ENCODE results near the gene C5AR1.
A peak's percentile ranks its signal among the peaks of the same experiment; 100 is the strongest.
"Not testable (repeated sequence)": the region's sequence is repeated elsewhere in the genome, so short reads cannot be mapped to it uniquely, and the experiment has no call there.

C5AR1 gene

DNA sequence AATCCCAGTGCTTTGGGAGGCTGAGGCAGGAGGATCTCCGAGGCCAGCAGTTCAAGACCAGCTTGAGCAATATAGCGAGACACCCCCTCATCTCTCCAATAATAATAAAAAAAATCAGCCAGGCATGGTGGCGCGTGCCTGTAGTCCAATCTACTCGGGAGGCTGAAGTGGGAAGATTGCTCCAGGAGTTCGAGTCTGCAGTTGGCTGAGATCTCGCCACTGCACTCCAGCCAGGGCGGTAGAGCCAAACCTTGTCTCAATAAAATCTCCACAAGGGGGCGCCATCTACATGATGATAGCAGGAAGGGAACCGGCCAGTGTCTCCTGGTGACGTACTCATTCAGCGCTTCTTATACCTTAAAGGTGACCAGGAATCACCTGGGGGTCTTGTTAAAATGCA is 13.6 kb upstream of the C5AR1 start:
- peak; percentile 72 for DNase-seq

DNA sequence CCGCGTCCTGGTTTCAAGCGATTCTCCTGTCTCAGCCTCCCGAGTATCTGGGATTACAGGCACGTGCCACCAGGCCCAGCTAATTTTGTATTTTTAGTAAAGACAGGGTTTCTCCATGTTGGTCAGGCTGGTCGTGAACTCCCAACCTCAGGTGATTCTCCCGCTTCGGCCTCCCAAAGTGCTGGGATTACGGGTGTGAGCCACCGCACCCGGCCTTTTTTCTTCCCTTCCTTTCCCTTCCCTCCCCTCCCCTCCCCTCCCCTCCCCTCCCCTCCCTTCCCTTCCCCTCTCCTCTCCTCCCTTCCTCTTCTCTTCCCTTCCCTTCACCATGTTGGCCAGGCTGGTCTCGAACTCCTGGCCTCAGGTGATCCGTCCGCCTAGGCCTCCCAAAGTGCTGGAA is 8.8 kb upstream of the C5AR1 start:
- DNase-seq, result not testable (repeated sequence)

DNA sequence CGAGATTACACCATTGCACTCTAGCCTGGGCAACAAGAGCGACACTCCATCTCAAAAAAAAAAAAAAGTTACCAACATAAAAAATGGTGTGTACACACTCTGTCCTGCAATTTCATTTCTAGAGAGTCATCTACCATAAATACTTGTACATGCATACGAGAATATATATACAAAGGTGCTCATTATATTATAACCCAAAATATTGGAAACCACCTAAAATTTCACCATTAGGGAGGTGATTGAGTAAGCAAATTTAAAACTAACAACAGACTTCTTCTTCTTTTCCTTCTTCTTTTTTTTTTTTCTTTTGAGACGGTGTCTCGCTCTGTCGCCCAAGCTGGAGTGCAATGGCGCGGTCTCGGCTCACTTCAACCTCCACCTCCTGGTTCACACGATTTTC is 7.4 kb upstream of the C5AR1 start:
- no peak for DNase-seq

DNA sequence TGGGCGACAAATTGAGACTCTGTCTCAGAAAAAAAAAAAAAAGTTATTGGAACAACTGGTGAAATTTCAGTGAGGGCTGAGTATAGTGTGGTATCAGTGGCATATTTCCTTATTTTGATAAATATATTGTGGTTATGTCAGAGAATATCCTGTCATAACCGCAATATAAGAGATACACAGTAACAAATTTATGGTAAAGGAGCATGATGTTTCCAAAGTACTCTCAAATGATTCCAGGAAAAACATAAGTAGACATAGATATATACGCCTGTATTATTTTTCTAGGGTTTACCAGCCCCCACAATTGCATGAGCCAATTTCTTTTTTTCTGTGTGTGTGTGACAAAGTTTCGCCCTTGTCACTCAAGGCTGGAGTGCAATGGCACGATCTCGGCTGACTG is 5.7 kb upstream of the C5AR1 start:
- DNase-seq, result no peak

DNA sequence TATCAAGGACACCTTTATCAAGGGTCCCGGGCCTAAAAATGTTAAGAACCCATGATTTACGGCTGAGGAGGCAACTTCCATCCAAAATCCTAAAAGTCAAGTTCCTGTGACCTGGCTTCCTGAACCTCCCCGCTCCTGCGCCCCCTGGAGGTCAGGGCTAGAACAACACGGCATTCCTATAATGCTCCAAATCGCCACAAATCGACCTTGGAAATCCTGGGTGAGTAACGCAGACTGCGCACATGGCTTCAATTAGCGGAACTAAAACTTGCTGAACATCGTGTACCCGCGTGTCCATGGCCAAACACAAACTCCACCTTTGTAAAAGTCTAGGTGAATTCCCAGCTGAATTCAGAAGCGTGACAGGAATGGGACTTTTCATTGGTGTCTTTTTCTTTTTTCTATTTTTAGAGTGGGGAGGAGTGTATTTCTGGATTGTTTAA is 4.3 kb upstream of the C5AR1 start:
- peak; percentile 91 for DNase-seq

DNA sequence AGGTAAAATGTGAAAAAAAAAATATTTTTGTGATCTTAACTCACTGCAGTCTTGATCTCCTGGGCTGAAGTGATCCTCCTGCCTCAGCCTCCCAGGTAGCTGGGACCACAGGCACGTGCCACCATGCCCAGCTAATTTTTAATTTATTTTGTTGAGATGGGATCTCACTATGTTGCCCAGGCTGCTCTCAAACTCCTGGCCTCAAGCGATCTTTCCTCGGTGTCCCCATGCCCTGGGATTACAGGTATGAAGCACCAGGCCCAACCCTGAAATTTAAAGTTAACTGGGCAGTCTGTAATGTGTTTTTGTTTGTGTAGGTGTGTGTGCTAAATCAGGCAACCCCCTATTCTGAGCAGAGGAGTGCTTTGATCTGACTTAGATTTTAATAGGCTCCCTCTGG is 3.4 kb upstream of the C5AR1 start:
- no peak for DNase-seq

DNA sequence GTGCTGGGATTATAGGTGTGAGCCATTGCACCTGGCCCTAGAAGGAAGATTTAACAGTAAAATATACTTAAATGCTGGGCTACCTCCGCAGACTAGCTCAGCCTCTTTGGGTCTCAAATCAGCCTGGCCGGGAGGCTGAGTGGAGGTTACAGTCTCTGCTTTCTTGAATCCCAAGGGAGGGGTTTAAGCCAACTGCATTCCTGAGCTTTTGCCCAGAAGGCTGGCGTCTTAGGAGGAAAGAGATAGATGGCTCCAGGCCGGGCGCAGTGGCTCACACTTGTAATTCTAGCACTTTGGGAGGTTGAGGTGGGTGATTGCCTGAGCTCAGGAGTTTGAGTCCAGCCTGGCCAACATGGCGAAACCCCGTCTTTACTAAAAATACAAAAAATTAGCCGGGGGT is 623 bp upstream of the C5AR1 start:
- DNase-seq, result peak; percentile 18

DNA sequence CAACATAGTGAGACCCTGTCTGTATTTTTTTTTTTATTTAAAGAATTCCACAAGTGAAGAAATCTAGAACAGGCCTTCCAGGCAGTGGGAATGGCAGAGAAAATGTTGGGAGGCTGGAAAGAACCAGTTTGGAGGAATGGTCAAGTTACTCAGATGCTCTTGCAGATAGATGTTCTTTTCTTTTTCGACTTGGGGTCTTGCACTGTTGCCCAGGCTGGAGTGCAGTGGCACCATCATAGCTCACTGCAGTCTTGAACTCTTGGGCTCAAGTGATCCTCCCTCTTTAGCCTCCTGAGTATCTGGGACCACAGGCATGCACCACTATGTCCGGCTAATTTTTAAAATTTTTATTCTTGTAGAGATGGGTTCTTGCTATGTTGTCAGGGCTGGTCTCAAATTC is 662 bp downstream of the C5AR1 start:
- DNase-seq, result no peak

DNA sequence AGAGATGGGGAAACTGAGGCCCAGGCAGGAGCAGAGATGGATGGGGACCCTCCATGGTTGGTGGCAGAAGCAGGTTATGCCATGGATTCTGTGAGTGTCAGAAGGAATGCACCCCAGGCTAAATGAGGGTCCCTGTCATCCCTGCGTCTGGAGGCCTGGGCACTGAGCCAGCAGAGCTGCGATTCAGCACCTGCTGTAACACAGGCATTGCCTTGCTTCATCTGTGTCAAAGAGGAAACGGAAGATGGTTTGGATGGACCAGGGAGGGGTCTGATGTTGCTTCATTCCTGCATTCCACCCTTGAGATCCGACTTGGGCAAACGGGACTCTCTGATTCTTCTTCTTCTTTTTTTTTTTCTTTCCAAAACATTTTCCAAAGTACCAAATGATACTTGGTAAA is 1.2 kb downstream of the C5AR1 start:
- peak; percentile 48 for DNase-seq

DNA sequence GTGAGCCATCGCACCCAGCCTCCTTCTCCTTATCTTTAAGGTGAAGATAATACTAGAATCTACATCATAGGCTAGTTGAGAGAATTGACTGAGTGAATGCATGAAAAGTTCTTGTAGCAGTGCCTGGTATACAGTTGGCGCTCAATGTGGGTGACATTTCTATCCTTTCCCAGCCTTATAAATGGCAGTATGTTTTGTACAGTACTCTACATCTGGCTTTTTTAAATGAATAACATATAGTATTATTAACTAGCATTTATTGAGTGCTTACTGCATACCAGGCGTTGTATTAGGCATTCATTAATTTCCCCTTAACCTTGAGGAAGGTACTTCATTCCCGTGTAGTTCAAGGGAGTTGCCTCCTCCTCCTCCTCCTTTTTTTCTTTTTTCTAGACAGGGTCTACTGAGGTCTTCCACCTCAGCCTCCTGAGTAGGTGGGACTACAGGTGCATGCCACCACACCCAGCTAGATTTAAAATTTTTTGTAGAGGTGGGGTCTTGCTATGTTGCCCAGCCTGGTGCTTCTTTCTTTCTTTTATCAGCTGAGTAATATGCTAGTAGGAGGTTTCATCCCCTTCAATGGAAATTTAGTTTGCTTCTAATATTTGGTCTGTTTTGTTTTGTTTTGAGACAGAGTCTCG is 2.8 kb downstream of the C5AR1 start:
- DNase-seq, result no peak

DNA sequence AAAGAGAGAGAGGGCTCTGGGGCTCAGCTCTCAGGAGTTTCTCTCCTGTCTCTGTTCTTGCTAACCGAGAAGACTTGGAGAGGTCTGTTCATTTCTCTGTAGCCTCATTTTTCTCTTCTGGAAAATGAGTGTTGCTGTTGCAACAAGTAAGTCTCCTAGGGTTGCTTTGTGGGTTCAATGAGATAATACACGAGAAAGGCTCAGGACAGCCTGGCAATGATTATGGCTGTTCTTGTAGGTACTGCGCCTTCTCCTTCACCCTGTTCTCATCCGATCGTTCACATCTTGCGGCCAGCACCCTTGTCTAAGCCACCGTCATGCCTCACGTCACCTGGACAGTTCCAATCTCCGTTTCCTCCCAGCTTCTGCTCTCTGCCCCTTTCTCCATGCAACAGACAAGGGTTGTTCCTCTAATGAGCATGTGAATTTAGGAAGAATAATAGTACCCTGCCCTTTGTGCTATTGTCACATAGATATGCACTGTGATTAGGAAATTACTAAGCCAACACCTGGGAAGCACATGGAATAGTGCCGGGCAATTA is 4.2 kb downstream of the C5AR1 start:
- DNase-seq, result no peak

DNA sequence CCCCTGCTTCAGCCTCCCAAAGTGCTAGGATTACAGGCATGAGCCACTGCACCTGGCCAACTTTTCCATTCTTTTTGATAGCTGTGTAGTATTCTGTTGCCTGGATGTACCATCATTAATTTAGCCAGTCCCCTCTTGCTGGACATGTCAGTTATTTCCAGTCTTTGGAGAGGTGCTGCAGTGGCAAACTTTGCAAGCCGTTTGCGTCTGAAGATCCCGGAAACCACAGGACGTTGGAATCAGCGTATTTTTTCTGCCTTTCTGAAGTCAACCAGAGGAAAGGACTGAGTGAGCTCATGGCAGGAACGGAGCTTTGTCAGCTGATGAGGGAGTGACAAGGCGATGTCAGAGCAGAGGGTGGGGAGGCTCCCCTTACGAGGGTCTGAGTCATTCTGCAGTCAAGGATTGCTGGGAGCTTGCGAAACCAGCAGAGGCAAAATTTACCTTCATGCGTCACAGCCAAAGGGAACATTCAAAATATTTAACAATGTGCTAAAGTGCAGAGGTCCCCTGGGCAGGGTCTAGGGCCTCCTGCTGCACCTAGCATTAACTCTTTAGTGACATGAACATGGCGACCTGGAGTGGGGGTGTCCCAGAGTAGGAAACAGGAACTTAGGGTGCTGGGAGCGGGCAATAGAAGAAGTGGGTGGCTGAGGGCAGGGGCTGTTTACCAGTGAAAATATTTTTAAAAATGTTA is 5.6 kb downstream of the C5AR1 start:
- DNase-seq, result peak; percentile 91

DNA sequence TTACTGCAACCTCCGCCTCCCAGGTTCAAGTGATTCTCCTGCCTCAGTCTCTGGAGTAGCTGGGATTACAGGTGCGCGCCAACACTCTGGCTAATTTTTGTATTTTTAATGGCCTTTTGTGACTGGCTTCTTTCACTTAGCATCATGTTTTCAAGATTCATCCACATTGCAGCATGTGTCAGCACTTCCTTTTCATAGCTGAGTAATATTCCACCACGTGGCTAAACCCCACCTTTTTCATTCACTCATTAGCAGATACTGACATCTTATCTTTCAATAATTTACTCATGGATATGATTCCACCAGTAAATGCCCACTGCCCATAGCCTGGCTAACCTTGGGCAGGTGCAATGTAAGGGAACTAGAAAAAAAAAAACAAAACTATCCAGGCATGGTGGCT is 6.9 kb downstream of the C5AR1 start:
- no peak for DNase-seq

DNA sequence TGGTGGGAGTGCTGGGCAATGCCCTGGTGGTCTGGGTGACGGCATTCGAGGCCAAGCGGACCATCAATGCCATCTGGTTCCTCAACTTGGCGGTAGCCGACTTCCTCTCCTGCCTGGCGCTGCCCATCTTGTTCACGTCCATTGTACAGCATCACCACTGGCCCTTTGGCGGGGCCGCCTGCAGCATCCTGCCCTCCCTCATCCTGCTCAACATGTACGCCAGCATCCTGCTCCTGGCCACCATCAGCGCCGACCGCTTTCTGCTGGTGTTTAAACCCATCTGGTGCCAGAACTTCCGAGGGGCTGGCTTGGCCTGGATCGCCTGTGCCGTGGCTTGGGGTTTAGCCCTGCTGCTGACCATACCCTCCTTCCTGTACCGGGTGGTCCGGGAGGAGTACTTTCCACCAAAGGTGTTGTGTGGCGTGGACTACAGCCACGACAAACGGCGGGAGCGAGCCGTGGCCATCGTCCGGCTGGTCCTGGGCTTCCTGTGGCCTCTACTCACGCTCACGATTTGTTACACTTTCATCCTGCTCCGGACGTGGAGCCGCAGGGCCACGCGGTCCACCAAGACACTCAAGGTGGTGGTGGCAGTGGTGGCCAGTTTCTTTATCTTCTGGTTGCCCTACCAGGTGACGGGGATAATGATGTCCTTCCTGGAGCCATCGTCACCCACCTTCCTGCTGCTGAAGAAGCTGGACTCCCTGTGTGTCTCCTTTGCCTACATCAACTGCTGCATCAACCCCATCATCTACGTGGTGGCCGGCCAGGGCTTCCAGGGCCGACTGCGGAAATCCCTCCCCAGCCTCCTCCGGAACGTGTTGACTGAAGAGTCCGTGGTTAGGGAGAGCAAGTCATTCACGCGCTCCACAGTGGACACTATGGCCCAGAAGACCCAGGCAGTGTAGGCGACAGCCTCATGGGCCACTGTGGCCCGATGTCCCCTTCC is 10.5 kb downstream of the C5AR1 start:
- DNase-seq, result no peak

DNA sequence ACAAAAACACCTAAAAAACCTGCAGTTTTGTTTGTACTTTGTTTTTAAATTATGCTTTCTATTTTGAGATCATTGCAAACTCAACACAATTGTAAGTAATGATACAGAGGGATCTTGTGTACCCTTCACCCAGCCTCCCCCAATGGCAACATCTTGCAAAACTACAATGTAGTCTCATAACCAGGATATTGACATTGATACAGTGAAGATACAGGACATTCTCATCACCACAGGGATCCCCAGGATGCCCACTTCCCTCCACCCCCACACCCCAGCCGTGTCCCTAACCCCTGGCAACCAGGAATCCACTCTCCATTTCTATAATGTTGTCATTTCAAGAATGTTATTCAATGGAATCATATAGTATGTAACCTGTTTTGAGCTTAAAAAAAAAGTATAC is 12.0 kb downstream of the C5AR1 start:
- DNase-seq, result no peak

DNA sequence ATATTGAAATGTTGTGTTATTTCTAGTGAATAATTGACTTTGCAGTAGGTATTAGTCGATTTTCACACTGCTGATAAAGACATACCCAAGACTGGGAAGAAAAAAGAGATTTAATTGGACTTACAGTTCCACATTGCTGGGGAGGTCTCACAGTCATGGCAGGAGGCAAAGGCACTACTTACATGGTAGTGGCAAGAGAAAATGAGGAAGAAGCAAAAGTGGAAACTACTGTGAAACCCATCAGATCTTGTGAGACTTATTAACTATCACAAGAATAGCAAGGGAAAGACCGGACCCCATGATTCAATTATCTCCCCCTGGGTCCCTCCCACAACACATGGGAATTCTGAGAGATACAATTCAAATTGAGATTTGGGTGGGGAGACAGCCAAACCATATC is 12.4 kb downstream of the C5AR1 start:
- no peak for DNase-seq

DNA sequence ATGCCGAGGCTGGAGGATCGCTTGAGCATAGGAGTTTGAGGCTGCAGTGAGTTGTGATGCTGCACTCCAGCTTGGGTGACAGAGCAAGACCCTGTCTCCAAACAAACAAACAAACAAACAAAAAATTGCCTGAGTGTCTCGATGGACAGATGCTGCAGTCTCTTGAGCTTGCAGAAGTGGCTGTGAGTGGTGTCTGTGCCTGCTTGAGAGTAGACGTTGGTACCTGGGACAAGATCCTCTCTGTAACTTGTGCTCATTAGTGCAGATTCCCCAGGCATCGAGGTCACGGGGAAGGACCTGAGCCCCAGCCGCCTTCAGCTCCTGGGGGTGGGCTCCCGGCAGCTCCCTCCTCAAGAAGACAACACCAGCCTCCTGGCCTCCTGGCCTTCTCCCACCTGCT is 13.7 kb downstream of the C5AR1 start:
- DNase-seq, result no peak

DNA sequence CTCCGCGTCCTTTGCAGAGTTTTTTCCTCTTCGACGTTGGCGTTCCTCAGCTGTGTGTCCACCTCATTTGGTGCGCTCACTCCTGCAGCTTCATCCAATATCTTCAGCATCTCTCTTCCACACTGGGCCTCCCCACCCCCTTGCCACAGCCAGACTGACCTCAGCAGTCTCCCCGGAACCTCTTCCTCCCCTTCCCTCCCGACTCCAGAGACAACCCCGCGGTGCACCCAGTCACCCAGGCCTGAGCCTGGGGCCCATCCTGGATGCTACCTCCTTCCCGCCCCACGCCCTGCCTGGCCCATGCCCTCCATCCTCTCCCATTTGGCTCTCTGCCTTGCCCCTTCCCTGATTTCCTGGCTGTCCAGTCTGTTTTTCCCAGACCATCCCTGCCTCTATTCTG is 14.2 kb downstream of the C5AR1 start:
- no peak for DNase-seq

DNA sequence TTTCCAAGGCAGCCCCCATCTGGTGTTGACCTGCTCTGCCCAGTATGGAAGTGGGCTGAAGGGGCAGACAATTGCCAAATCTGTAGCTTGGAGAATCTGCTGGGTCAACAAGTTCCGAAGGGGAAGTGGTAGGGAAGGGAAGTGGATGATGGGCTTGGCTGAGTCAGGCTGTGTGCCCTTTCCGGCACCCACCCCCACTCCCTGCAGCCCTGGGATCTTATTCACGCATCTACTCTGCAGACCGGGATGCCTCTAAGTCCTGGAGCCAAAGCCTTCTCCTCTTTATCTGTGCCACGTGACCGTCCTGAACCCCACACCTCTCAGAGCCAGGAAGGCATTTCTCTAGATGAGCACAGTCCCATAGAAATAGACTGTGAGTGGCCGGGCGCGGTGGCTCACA is 14.8 kb downstream of the C5AR1 start:
- peak; percentile 11 for DNase-seq

DNA sequence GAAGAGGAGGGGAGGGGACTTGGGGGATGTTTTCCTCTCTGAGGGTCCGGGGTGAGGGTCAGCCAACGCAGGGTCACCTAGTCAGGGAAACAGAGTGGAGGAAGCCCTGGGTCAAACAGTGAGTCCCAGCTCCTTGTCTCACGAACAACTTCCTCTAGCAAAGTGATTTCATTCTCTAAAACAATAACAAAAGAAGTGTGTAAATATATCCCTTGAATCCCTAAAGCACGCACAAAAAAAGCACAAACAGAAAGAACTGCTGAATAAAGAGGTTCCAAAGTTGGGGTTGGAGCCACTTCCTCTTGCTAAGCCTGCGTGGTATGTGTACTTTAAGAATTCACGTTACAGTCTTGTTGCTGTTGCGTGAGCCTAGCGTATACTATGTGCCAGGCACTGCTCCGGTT is 20.8 kb downstream of the C5AR1 start:
- no peak for DNase-seq

DNA sequence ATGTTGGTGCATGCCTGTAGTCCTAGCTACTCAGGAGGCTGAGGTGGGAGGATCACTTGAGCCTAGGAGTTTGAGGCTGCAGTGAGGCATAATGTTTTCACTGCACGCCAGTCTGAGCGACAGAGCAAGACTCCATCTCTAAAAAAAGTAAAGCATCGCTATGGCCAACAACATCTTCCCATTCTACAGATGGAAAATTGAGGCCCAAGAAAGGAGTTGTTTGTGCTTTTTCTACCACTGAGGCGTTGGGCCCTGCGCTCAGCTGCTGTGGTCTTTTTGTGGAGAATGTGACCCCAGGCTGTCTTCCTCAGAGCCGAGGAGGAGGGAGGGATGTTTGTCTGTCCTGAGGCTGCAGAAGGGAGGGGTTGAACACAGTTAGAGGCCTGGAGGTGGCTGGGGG is 21.8 kb downstream of the C5AR1 start:
- no peak for DNase-seq

DNA sequence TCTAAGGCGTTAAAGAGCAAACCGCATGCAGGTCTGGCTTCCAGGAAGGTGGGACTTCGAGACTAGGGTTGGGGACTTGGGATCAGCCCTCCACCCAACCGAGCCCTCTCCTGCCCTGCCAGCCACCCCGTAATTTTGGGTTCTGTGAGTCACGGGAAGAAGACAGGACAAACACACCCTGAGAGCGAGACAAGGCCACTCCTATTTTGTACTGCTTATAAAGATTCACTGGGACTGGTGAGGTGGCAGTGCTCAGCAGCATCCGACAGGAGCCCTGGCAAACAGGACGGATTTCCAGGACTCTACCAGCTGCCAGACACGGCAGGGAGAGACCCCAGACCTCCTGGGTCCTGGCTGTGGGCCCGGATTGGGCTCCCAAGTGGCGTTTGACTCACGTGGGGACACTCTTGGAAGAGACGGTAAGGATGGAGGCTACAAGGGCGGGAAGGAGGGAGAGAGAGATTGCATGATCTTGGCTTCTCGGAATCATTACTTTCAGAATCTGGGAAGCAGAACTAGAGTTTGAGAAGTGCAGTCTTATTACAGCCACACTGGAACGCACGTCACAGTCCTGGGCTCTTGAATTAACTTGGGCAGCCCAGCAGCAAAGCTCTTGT is 22.4 kb downstream of the C5AR1 start, which contains the start of gene C5AR2:
Gene C5AR2, plus strand, starts transcription at position 245 of the 617 bp plus-strand sequence. CDS start 8,625 bp downstream, outside the sequence.
- DNase-seq, result no peak
